ENCODE results near the gene SPEN.

SPEN gene

GRCh38 chr1:15948595-15949452, 101.3 kb downstream of the SPEN start:
- DNase-seq (ENCODE audit: low spot score), result no peak

- peak; percentile 63 for DNase-seq (ENCODE audit: low spot score)
Measured at GRCh38 chr1:15949453-15950245, 102.1 kb downstream of the SPEN start.

- DNase-seq (ENCODE audit: low spot score), result no peak
Measured at GRCh38 chr1:15950302-15950701, 102.8 kb downstream of the SPEN start.

GRCh38 chr1:15950763-15951295, 103.3 kb downstream of the SPEN start:
- DNase-seq (ENCODE audit: low spot score), result no peak

- DNase-seq (ENCODE audit: low spot score), result no peak
Measured at GRCh38 chr1:15951341-15952153, 104.0 kb downstream of the SPEN start.

GRCh38 chr1:15952317-15953258, 105.1 kb downstream of the SPEN start:
- DNase-seq (ENCODE audit: low spot score), result no peak

GRCh38 chr1:15953294-15953771, 105.8 kb downstream of the SPEN start:
- DNase-seq (ENCODE audit: low spot score), result no peak

- no peak for DNase-seq (ENCODE audit: low spot score)
Measured at GRCh38 chr1:15953791-15954241, 106.3 kb downstream of the SPEN start.

- DNase-seq (ENCODE audit: low spot score), result no peak
Measured at GRCh38 chr1:15954316-15954715, 106.8 kb downstream of the SPEN start.

- DNase-seq (ENCODE audit: low spot score), result no peak
Measured at GRCh38 chr1:15955552-15955951, 108.0 kb downstream of the SPEN start.

GRCh38 chr1:15956150-15956549, 108.6 kb downstream of the SPEN start:
- no peak for DNase-seq (ENCODE audit: low spot score)

GRCh38 chr1:15957221-15958095, 110.0 kb downstream of the SPEN start:
- no peak for DNase-seq (ENCODE audit: low spot score)

- no peak for DNase-seq (ENCODE audit: low spot score)
Measured at GRCh38 chr1:15958111-15958510, 110.6 kb downstream of the SPEN start.

- DNase-seq (ENCODE audit: low spot score), result no peak
Measured at GRCh38 chr1:15958793-15959192, 111.3 kb downstream of the SPEN start.

- DNase-seq (ENCODE audit: low spot score), result no peak
Measured at GRCh38 chr1:15959424-15959823, 111.9 kb downstream of the SPEN start.

- no peak for DNase-seq (ENCODE audit: low spot score)
Measured at GRCh38 chr1:15959827-15960446, 112.4 kb downstream of the SPEN start.

- no peak for DNase-seq (ENCODE audit: low spot score)
Measured at GRCh38 chr1:15960808-15961207, 113.3 kb downstream of the SPEN start.

- DNase-seq (ENCODE audit: low spot score), result no peak
Measured at GRCh38 chr1:15961492-15961891, 114.0 kb downstream of the SPEN start.

GRCh38 chr1:15962176-15962575, 114.7 kb downstream of the SPEN start:
- no peak for DNase-seq (ENCODE audit: low spot score)
